Pancreas (tissue), 10 donors: ENCODE data around the gene CMIP. TPM values are rescaled to one million over a fixed set of nuclear protein-coding genes. Genes with fewer than 3 reads are reported as not detected.

Experiments
- ATAC-seq, 4 donors: fragments of 200-7000 bp; cut with Tn5 transposase; one replicate each; pipeline versions ENCODE4 v1.8.0 to v1.9.1; 2020; ENCODE audit warnings: mild to moderate bottlenecking in 4 of 4, moderate library complexity in 4 of 4
- DNase-seq, 6 donors: peaks; one replicate each; pipeline ENCODE4 v3.0.0-alpha.2; 2020
- FAIRE-seq: peaks from 2 replicates; lab custom pipeline; 2012; peaks lifted over from hg19 to GRCh38; lab: Jason Lieb, UNC
- H3K27ac ChIP-seq, 4 donors: fragments of 200-600 bp; sonication (generic); 1 replicate in 3 of 4; 2 replicates in 1 of 4; pipeline versions ENCODE4 v1.5.0 to v1.8.0; 2020
- H3K27me3 ChIP-seq, 4 donors: fragments of 200-600 bp; one replicate each; pipeline ENCODE4 v1.8.0; 2021
- H3K36me3 ChIP-seq, 3 donors: fragments of 200-600 bp; sonication (generic) in 1 of 3; one replicate each; pipeline versions ENCODE4 v1.5.0 to v1.8.0; 2020 to 2021
- H3K4me1 ChIP-seq, 3 donors: fragments of 200-600 bp; one replicate each; pipeline ENCODE4 v1.8.0; 2021
- H3K4me3 ChIP-seq, 4 donors: fragments of 200-600 bp; sonication (generic) in 2 of 4; one replicate each; pipeline versions ENCODE4 v1.5.0 to v1.8.0; 2020 to 2021
- H3K9me3 ChIP-seq, 4 donors: fragments of 200-600 bp; one replicate each; pipeline ENCODE4 v1.8.0; 2021
- CTCF ChIP-seq, 4 donors: fragments of 200-600 bp; sonication (generic) in 3 of 4; IDR thresholded peaks; one replicate each; pipeline versions ENCODE4 v1.5.0 to v1.8.0; 2021; ENCODE audit warnings: antibody characterized with exemption in 4 of 4
- WGBS, 2 donors: extraction: QIAGEN DNeasy Blood & Tissue Kit; methylation state at CpG; one replicate each; pipeline ENCODE4 v1.1.7; 2013; 5-methylcytosine and 5-hydroxymethylcytosine counted together
- intact Hi-C, 3 donors: fragments of 100-400 bp; cut with DNase I; formaldehyde crosslinking; loops; one replicate each; pipeline versions ENCODE4 v1.11.1 to v1.14.2; 2022
- polyA plus RNA-seq, 2 donors: library from polyadenylated mRNA; stranded (reverse); fragments of 200-250 nt; gene quantifications; one replicate each; pipeline ENCODE4 v1.2.3, GENCODE V29; 2013
- total RNA-seq, 6 donors: library from RNA; stranded (reverse); fragmentation: NEBNext Ultra II Directional in 4 of 6; extraction: Animal tissue kit (Norgen Biotek cat#: 25700) in 4 of 6; gene quantifications; one replicate each; pipeline versions ENCODE4 v1.2.1 to v1.2.4, GENCODE V29; 2021 to 2023
- donor health status: healthy with polysubstance abuse.
- donor health status: DM: no; HTN: no; CAD: no; lungs with moderate emphysema.
- donor health status: DM: no; HTN: no; CAD: no.
- donor health status: control.
- donor health status: control.
- donor health status: Bipolar disorder and iron deficiency.
- donor health status: DM: yes; HTN: yes; CAD: no.
- donor health status: DM: no; HTN: no; CAD: no.
- donor health status: DM: no; HTN: no; CAD: no.
- donor health status: DM: yes; HTN: yes; CAD: no.

The CMIP gene
- total and polyA plus RNA-seq, 8 donors: 9.7 to 37.0 (median 21.5) TPM

GRCh38 chr16:81614171-81614570 lies 169.6 kb downstream of the CMIP start:
- ATAC-seq (no peak), FAIRE-seq (no peak), DNase-seq (no peak)
- H3K36me3 ChIP-seq: no peaks in the 10 kb centered on the region
- TF ChIP-seq CTCF (IDR thresholded peaks at IDR 0.05): no peak
- no peaks in the 10 kb centered on the region for H3K4me1 ChIP-seq
- no peaks in the 10 kb centered on the region for H3K9me3 ChIP-seq
- 91% methylated on average over 13 of the region's 13 CpGs for WGBS, 2 donors
- H3K4me3 ChIP-seq: no peak overlapping the region
- no peaks in the 10 kb centered on the region for H3K27me3 ChIP-seq
- intact Hi-C loops: loop anchor here in 1 of 3 donors (10.0 kb wide), 1 partner anchor 49 kb away; no protein-coding TSS in a partner anchor
- H3K27ac ChIP-seq: no peak overlapping the region

- no peak for FAIRE-seq
- 92 to 95% methylated on average over 6 of the region's 6 CpGs for WGBS, 2 donors
- Histone ChIP-seq H3K27me3 (no peaks in the 10 kb centered on the region), H3K4me1 (no peaks in the 10 kb centered on the region), H3K9me3 (no peaks in the 10 kb centered on the region), H3K36me3 (no peaks in the 10 kb centered on the region), H3K27ac (no peak overlapping the region), H3K4me3 (no peak overlapping the region)
- ATAC-seq: no peak
- no peak for DNase-seq
- intact Hi-C loops: loop anchor here in 1 of 3 donors (10.0 kb wide), 1 partner anchor 50 kb away; no protein-coding TSS in a partner anchor
- no peak for TF ChIP-seq CTCF (IDR thresholded peaks at IDR 0.05)
Observed at GRCh38 chr16:81614654-81615359, 170.2 kb downstream of the CMIP start.

- DNase-seq (no peak), FAIRE-seq (no peak), ATAC-seq (no peak)
- Histone ChIP-seq H3K27ac (no peak overlapping the region), H3K4me1 (no peaks in the 10 kb centered on the region), H3K9me3 (no peaks in the 10 kb centered on the region), H3K27me3 (no peaks in the 10 kb centered on the region), H3K4me3 (no peak overlapping the region), H3K36me3 (no peaks in the 10 kb centered on the region)
- intact Hi-C loops: loop anchor here in 1 of 3 donors (10.0 kb wide), 1 partner anchor 51 kb away; no protein-coding TSS in a partner anchor
- no peak for TF ChIP-seq CTCF (IDR thresholded peaks at IDR 0.05)
- 91 to 94% methylated on average over 3 of the region's 3 CpGs for whole genome bisulfite sequencing, 2 donors
Observed at GRCh38 chr16:81615411-81615810, 170.8 kb downstream of the CMIP start.

- no peak for TF ChIP-seq CTCF (IDR thresholded peaks at IDR 0.05)
- 88 to 94% methylated on average over 14 of the region's 14 CpGs for WGBS, 2 donors
- no peaks in the 10 kb centered on the region for H3K4me1 ChIP-seq
- FAIRE-seq (no peak), ATAC-seq (no peak), DNase-seq (no peak)
- H3K36me3 ChIP-seq: peaks cover 0 to under 1% (median 0%) of the 10 kb centered on the region in 3 donors
- no peak overlapping the region for H3K4me3 ChIP-seq
- H3K27me3 ChIP-seq: no peaks in the 10 kb centered on the region
- no peak overlapping the region for H3K27ac ChIP-seq
- no peaks in the 10 kb centered on the region for H3K9me3 ChIP-seq
- intact Hi-C loops: loop anchor here in 1 of 3 donors (10.0 kb wide), 1 partner anchor 51 kb away; no protein-coding TSS in a partner anchor
Observed at GRCh38 chr16:81615833-81616232, 171.2 kb downstream of the CMIP start.
